ENCODE data around the gene PRPS1.

The PRPS1 gene

DNA sequence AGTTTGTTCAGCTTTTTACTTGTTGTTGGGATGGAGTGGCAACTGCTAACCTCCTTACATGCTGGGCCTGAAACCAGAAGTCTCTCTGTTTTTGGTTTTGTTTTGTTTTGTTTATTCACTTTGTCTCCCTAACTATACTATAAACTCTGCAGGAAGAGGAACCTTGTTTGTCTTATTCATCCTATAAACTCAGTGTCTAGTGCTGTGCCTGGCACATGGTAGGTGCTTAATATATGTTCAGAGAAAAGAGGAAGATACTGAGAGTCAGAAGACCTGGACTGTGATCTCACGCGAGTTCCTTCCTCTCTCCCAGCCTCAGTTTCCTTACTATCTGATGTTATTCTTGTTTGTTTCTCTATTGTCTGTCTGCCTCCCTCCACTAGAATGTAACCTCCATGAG lies 71.3 kb downstream of the PRPS1 start:
- DNase-seq = no peak
- WGBS (ENCODE audit: insufficient coverage) = 100% methylated on average over 1 of the region's 2 CpGs
- no peaks in the 10 kb centered on the region for H3K36me3 ChIP-seq (ENCODE audit: control insufficient read depth in 4 of 4, insufficient read depth in 4 of 4, low read length in 3 of 4)
- POLR2A ChIA-PET = no interaction called here
- H3K9me3 ChIP-seq (ENCODE audit: control extremely low read depth in 1 of 5, control insufficient read depth in 4 of 5, insufficient read depth in 2 of 5, low read depth in 1 of 5, low read length in 4 of 5) = no peaks in the 10 kb centered on the region
- H3K4me3 ChIP-seq (ENCODE audit: control insufficient read depth in 1 of 7, extremely low read depth in 1 of 7, insufficient read depth in 4 of 7, low read depth in 2 of 7, low read length in 6 of 7) = no peak overlapping the region
- CTCF ChIA-PET = no interaction called here
- H3K4me1 ChIP-seq (ENCODE audit: control extremely low read depth in 1 of 4, control insufficient read depth in 4 of 4, insufficient read depth in 4 of 4, low read length in 3 of 4) = peaks cover 0 to 20% (median 2%) of the 10 kb centered on the region in 4 experiments
- no peak overlapping the region for H3K27ac ChIP-seq (ENCODE audit: insufficient read depth in 1 of 2, low read depth in 1 of 2, low read length in 2 of 2, poor library complexity in 1 of 2, severe bottlenecking in 2 of 2)
- no peaks in the 10 kb centered on the region for H3K27me3 ChIP-seq (replicated peaks in 2 of 5; ENCODE audit: control insufficient read depth in 4 of 5, insufficient read depth in 5 of 5, low read length in 4 of 5)

DNA sequence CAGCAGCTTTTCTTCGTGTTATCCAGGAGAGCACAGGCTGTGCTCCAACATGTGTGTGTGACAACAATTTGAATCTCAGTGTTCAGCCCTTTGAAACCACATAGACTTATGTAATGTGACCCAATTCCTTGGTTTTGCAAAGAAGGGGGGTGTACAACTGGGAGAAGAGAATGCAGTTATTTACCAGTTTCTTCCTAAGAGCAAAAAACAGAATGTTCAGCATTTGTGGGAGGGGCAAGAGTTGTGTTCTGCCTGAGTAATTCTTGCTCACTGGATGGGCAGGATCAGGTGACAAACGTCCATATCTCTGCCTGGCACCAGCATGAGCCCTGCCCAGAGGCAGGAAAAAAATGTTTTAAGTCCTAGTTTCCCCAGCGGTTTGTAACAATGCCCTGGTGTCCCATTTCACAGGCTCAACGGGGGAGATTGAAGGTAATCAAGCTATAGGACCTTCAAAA lies 72.0 kb downstream of the PRPS1 start:
- H3K9me3 ChIP-seq (ENCODE audit: control extremely low read depth in 1 of 5, control insufficient read depth in 4 of 5, insufficient read depth in 2 of 5, low read depth in 1 of 5, low read length in 4 of 5) = no peaks in the 10 kb centered on the region
- ChIA-PET CTCF (interaction anchor here (2.0 kb wide), 1 partner anchor 17 kb away, joined by 6 read pairs; no protein-coding TSS in a partner anchor), POLR2A (interaction anchor here (1.4 kb wide), 1 partner anchor 10 kb away, joined by 3 read pairs; no protein-coding TSS in a partner anchor)
- H3K27ac ChIP-seq (ENCODE audit: insufficient read depth in 1 of 2, low read depth in 1 of 2, low read length in 2 of 2, poor library complexity in 1 of 2, severe bottlenecking in 2 of 2) = no peak overlapping the region
- no peak overlapping the region for H3K4me3 ChIP-seq (ENCODE audit: control insufficient read depth in 1 of 7, extremely low read depth in 1 of 7, insufficient read depth in 4 of 7, low read depth in 2 of 7, low read length in 6 of 7)
- 55% methylated on average over 4 of the region's 4 CpGs for WGBS (ENCODE audit: insufficient coverage)
- no peak for DNase-seq
- H3K27me3 ChIP-seq (replicated peaks in 2 of 5; ENCODE audit: control insufficient read depth in 4 of 5, insufficient read depth in 5 of 5, low read length in 4 of 5) = no peaks in the 10 kb centered on the region
- no peaks in the 10 kb centered on the region for H3K36me3 ChIP-seq (ENCODE audit: control insufficient read depth in 4 of 4, insufficient read depth in 4 of 4, low read length in 3 of 4)
- H3K4me1 ChIP-seq (ENCODE audit: control extremely low read depth in 1 of 4, control insufficient read depth in 4 of 4, insufficient read depth in 4 of 4, low read length in 3 of 4) = peaks cover 0 to 20% (median 2%) of the 10 kb centered on the region in 4 experiments
